ENCODE results near the gene FBXO34. TPM values are rescaled to one million over a fixed set of nuclear protein-coding genes. Genes with fewer than 3 reads are reported as not detected.

Gene FBXO34
- total and polyA plus RNA-seq, 9 of the 15 experiments (the other 6 are each of a cell fraction or from before 2014, with no cell fraction given), result 6.3 to 24.9 (median 16.2) TPM

DNA sequence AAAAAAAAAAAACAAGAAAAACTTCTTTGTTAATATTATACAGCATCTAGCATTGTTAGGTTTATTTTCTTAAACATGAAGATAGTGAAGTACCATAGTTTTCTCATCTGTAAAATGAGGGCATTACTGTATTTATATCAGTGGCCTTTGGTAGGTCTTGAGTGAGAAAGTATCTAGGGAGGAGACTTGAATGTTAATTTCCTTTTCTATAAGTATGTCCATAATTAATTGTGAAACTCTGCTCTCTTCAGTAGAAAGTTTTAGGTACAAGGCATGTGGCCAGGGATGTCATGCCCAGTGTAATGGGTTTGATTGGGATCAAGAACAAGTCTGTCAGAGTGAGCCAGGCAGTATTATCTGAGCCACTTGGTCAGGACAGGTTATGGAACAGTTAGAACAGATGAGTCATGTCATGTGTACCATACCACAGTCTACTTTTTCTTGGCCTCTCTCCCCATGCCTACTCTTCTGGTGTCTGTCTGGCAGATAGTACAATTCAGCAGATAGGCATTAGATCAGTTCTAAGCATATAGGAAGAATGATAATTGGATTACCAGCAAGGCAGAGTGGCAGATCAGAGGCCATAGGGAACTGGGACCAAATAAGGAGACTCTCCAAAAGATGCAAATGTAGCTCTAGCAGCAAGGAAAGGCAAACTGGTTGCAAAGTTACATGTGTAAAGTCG is 30.4 kb downstream of the FBXO34 start (continued):
- TF ChIP-seq, protein P1, sequence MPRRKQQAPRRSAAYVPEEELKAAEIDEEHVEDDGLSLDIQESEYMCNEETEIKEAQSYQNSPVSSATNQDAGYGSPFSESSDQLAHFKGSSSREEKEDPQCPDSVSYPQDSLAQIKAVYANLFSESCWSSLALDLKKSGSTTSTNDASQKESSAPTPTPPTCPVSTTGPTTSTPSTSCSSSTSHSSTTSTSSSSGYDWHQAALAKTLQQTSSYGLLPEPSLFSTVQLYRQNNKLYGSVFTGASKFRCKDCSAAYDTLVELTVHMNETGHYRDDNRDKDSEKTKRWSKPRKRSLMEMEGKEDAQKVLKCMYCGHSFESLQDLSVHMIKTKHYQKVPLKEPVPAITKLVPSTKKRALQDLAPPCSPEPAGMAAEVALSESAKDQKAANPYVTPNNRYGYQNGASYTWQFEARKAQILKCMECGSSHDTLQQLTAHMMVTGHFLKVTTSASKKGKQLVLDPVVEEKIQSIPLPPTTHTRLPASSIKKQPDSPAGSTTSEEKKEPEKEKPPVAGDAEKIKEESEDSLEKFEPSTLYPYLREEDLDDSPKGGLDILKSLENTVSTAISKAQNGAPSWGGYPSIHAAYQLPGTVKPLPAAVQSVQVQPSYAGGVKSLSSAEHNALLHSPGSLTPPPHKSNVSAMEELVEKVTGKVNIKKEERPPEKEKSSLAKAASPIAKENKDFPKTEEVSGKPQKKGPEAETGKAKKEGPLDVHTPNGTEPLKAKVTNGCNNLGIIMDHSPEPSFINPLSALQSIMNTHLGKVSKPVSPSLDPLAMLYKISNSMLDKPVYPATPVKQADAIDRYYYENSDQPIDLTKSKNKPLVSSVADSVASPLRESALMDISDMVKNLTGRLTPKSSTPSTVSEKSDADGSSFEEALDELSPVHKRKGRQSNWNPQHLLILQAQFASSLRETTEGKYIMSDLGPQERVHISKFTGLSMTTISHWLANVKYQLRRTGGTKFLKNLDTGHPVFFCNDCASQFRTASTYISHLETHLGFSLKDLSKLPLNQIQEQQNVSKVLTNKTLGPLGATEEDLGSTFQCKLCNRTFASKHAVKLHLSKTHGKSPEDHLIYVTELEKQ (CRISPR knock-in tag; IDR thresholded peaks at IDR 0.05), result no peak
- no peak for TF ChIP-seq HNRNPK (IDR thresholded peaks at IDR 0.05; ENCODE audit: low read depth, low read length, poor library complexity, severe bottlenecking)
- TF ChIP-seq NELFE (IDR thresholded peaks at IDR 0.05; ENCODE audit: insufficient read depth, insufficient read length), result no peak
- no peak for TF ChIP-seq CCNT2 (IDR thresholded peaks at IDR 0.05; ENCODE audit: borderline replicate concordance, extremely low read depth, insufficient read length, low read depth, low read length)
- no peak for TF ChIP-seq CXXC5 (CRISPR knock-in tag; IDR thresholded peaks at IDR 0.05)
- TF ChIP-seq NRF1 (conservative IDR thresholded peaks at IDR 0.05 in 1 of 2, IDR thresholded peaks at IDR 0.05 in 1 of 2), result no peak
- no peak for TF ChIP-seq HNRNPH1 (optimal IDR thresholded peaks at IDR 0.05; ENCODE audit: low read depth, low read length)
- TF ChIP-seq TAF15 (IDR thresholded peaks at IDR 0.05; ENCODE audit: low read depth, low read length), result no peak
- TF ChIP-seq ZNF140 (CRISPR knock-in tag; IDR thresholded peaks at IDR 0.05), result no peak
- peak; percentile 64 for TF ChIP-seq CBFA2T3 (IDR thresholded peaks at IDR 0.05)
- TF ChIP-seq ZBTB1 (CRISPR knock-in tag; IDR thresholded peaks at IDR 0.05; ENCODE audit: borderline replicate concordance, low read depth), result no peak
- TF ChIP-seq FOXJ3 (CRISPR knock-in tag; IDR thresholded peaks at IDR 0.05), result no peak
- no peak for TF ChIP-seq ZKSCAN1 (IDR thresholded peaks at IDR 0.05; ENCODE audit: low read depth, low read length)
- no peak for TF ChIP-seq MCM2 (IDR thresholded peaks at IDR 0.05; ENCODE audit: low read depth)
- TF ChIP-seq TARDBP (IDR thresholded peaks at IDR 0.05), result no peak
- no peak for TF ChIP-seq MAFK (IDR thresholded peaks at IDR 0.05; ENCODE audit: low read length)
- no peak for TF ChIP-seq GTF2A2 (tag; IDR thresholded peaks at IDR 0.05)
- TF ChIP-seq, protein P2, sequence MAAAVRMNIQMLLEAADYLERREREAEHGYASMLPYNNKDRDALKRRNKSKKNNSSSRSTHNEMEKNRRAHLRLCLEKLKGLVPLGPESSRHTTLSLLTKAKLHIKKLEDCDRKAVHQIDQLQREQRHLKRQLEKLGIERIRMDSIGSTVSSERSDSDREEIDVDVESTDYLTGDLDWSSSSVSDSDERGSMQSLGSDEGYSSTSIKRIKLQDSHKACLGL (CRISPR knock-in tag; IDR thresholded peaks at IDR 0.05; ENCODE audit: borderline replicate concordance, poor library complexity, severe bottlenecking), result no peak
- TF ChIP-seq ARID1B (IDR thresholded peaks at IDR 0.05), result peak; percentile 35; the same call in 1 of the 2 replicates
- no peak for TF ChIP-seq DACH1 (IDR thresholded peaks at IDR 0.05; ENCODE audit: partially characterized antibody)
